Astrocyte (in vitro differentiated cells and primary cell): ENCODE results near the gene DNAJB12. TPM values are rescaled to one million over a fixed set of nuclear protein-coding genes. Genes with fewer than 3 reads are reported as not detected.

ENCODE experiments used
- DNase-seq: peaks from one replicate; pipeline ENCODE4 v3.0.0-alpha.2; 2010; ENCODE audit warnings: low read depth
- FAIRE-seq: peaks from 2 replicates; lab custom pipeline; 2011; peaks lifted over from hg19 to GRCh38; lab: Jason Lieb, UNC
- H2AFZ ChIP-seq: 2 replicates; pipeline ENCODE4 v1.6.0; 2012; ENCODE audit warnings: low read depth, low read length, inconsistent platforms
- H3K27ac ChIP-seq: 2 replicates; pipeline ENCODE4 v1.5.1; 2011; ENCODE audit warnings: low read depth, low read length, inconsistent platforms
- H3K27me3 ChIP-seq: 2 replicates; pipeline ENCODE4 v1.6.0; 2011; ENCODE audit warnings: low read length, inconsistent platforms; ENCODE audit not compliant: insufficient read depth
- H3K36me3 ChIP-seq: 2 replicates; pipeline ENCODE4 v1.5.1; 2011; ENCODE audit warnings: low read length, inconsistent platforms; ENCODE audit not compliant: insufficient read depth
- H3K4me1 ChIP-seq: 2 replicates; pipeline ENCODE4 v1.5.1; 2011; ENCODE audit warnings: low read length, inconsistent platforms; ENCODE audit not compliant: insufficient read depth
- H3K4me2 ChIP-seq: 2 replicates; pipeline ENCODE4 v1.6.0; 2012; ENCODE audit warnings: low read length, inconsistent platforms
- H3K4me3 ChIP-seq: 2 replicates; pipeline ENCODE4 v1.5.1; 2011; ENCODE audit warnings: low read depth, mild to moderate bottlenecking, low read length, inconsistent platforms; ENCODE audit not compliant: insufficient read depth
- H3K79me2 ChIP-seq: 2 replicates; pipeline ENCODE4 v1.6.0; 2012; ENCODE audit warnings: mild to moderate bottlenecking, low read length, inconsistent platforms; ENCODE audit not compliant: insufficient read depth
- H3K9ac ChIP-seq: 2 replicates; pipeline ENCODE4 v1.6.0; 2012; ENCODE audit warnings: mild to moderate bottlenecking, low read length, inconsistent platforms
- H3K9me3 ChIP-seq: 2 replicates; pipeline ENCODE4 v1.5.1; 2012; ENCODE audit warnings: low read depth, mild to moderate bottlenecking, low read length, inconsistent platforms; ENCODE audit not compliant: insufficient read depth
- H4K20me1 ChIP-seq: 2 replicates; pipeline ENCODE4 v1.6.0; 2012; ENCODE audit warnings: low read length, inconsistent platforms; ENCODE audit not compliant: insufficient read depth
- H3K27ac Mint-ChIP-seq: one replicate; pipeline ENCODE4 v1.8.0; 2021; ENCODE audit warnings: mild to moderate bottlenecking, mixed read lengths; ENCODE audit not compliant: unreplicated experiment
- H3K27me3 Mint-ChIP-seq: one replicate; pipeline ENCODE4 v1.8.0; 2021; ENCODE audit warnings: low read depth, mixed read lengths; ENCODE audit not compliant: unreplicated experiment
- H3K36me3 Mint-ChIP-seq: one replicate; pipeline ENCODE4 v1.8.0; 2021; ENCODE audit warnings: low read depth, mixed read lengths; ENCODE audit not compliant: unreplicated experiment
- H3K4me1 Mint-ChIP-seq: one replicate; pipeline ENCODE4 v1.8.0; 2021; ENCODE audit warnings: low read depth, mixed read lengths; ENCODE audit not compliant: unreplicated experiment
- H3K4me3 Mint-ChIP-seq: one replicate; pipeline ENCODE4 v1.8.0; 2021; ENCODE audit warnings: mild to moderate bottlenecking, moderate library complexity, mixed read lengths; ENCODE audit not compliant: unreplicated experiment
- H3K9me3 Mint-ChIP-seq: one replicate; pipeline ENCODE4 v1.8.0; 2021; ENCODE audit warnings: mild to moderate bottlenecking, mixed read lengths; ENCODE audit not compliant: unreplicated experiment
- CTCF ChIP-seq: IDR thresholded peaks from 2 replicates; pipeline ENCODE4 v1.5.1; 2011; ENCODE audit warnings: low read depth, mild to moderate bottlenecking, inconsistent platforms, low read length, moderate library complexity; ENCODE audit not compliant: insufficient read depth
- EZH2 ChIP-seq: IDR thresholded peaks from 2 replicates; pipeline ENCODE4 v1.6.1; 2012; ENCODE audit warnings: mild to moderate bottlenecking, low read length, inconsistent platforms; ENCODE audit not compliant: insufficient read depth
- total RNA-seq: library from RNA; stranded (reverse); gene quantifications from 2 replicates; pipeline ENCODE4 v1.2.1, GENCODE V29; 2021

Gene DNAJB12
- total RNA-seq, 1 donor from 2014 or later = 24.3 TPM

GRCh38 chr10:72316386-72316700 lies 38.4 kb downstream of the DNAJB12 start:
- FAIRE-seq = no peak

GRCh38 chr10:72315611-72316385 lies 38.9 kb downstream of the DNAJB12 start:
- Histone ChIP-seq H3K27me3 (no peaks in the 10 kb centered on the region), H3K27ac (no peak overlapping the region), H3K9ac (no peak overlapping the region), H3K4me3 (no peak overlapping the region), H3K9me3 (no peaks in the 10 kb centered on the region), H2AFZ (no peak overlapping the region), H3K79me2 (no peaks in the 10 kb centered on the region), H3K36me3 (no peaks in the 10 kb centered on the region), H3K4me2 (no peak overlapping the region), H4K20me1 (no peaks in the 10 kb centered on the region), H3K4me1 (peaks cover 23% of the 10 kb centered on the region)
- H3K4me1 Mint-ChIP-seq = peaks cover 23% of the 10 kb centered on the region
- FAIRE-seq = no peak
- peak overlapping the region; percentile 68 for H3K27ac Mint-ChIP-seq
- H3K4me3 Mint-ChIP-seq = no peak overlapping the region
- H3K27me3 Mint-ChIP-seq = no peaks in the 10 kb centered on the region
- no peaks in the 10 kb centered on the region for H3K36me3 Mint-ChIP-seq
- no peaks in the 10 kb centered on the region for H3K9me3 Mint-ChIP-seq
- DNase-seq = peak; percentile 58
- TF ChIP-seq EZH2 = no peak
- TF ChIP-seq CTCF = no peak

More at GRCh38 chr10:72316386-72316700, 38.4 kb downstream of the DNAJB12 start:
- no peak for DNase-seq
- Histone ChIP-seq H3K4me3 (no peak overlapping the region), H3K27ac (no peak overlapping the region), H3K4me2 (no peak overlapping the region), H2AFZ (no peak overlapping the region), H3K4me1 (peaks cover 28% of the 10 kb centered on the region), H3K36me3 (no peaks in the 10 kb centered on the region), H4K20me1 (no peaks in the 10 kb centered on the region), H3K79me2 (no peaks in the 10 kb centered on the region), H3K27me3 (no peaks in the 10 kb centered on the region), H3K9me3 (no peaks in the 10 kb centered on the region), H3K9ac (no peak overlapping the region)
- Mint-ChIP-seq H3K4me3 (no peak overlapping the region), H3K27ac (peak overlapping the region; percentile 68), H3K27me3 (no peaks in the 10 kb centered on the region), H3K4me1 (peaks cover 25% of the 10 kb centered on the region), H3K36me3 (no peaks in the 10 kb centered on the region), H3K9me3 (no peaks in the 10 kb centered on the region)
- TF ChIP-seq EZH2 (no peak), CTCF (no peak)

- no peak overlapping the region for H3K4me3 ChIP-seq
- no peaks in the 10 kb centered on the region for H3K36me3 ChIP-seq
- no peak overlapping the region for H3K27ac ChIP-seq
- H3K4me3 Mint-ChIP-seq = no peak overlapping the region
- H3K27me3 ChIP-seq = no peaks in the 10 kb centered on the region
- H3K9me3 Mint-ChIP-seq = no peaks in the 10 kb centered on the region
- no peak for TF ChIP-seq CTCF
- no peak for TF ChIP-seq EZH2
- H3K4me1 Mint-ChIP-seq = peaks cover 24% of the 10 kb centered on the region
- no peak overlapping the region for H3K4me2 ChIP-seq
- H3K27me3 Mint-ChIP-seq = no peaks in the 10 kb centered on the region
- no peaks in the 10 kb centered on the region for H3K79me2 ChIP-seq
- H3K4me1 ChIP-seq = peaks cover 20% of the 10 kb centered on the region
- no peak overlapping the region for H3K27ac Mint-ChIP-seq
- DNase-seq (no peak), FAIRE-seq (no peak)
- no peaks in the 10 kb centered on the region for H3K36me3 Mint-ChIP-seq
- H3K9ac ChIP-seq = no peak overlapping the region
- H2AFZ ChIP-seq = no peak overlapping the region
- H4K20me1 ChIP-seq = no peaks in the 10 kb centered on the region
- no peaks in the 10 kb centered on the region for H3K9me3 ChIP-seq
Measured at GRCh38 chr10:72315054-72315453, 39.7 kb downstream of the DNAJB12 start.
